GM18858 (cell line): ENCODE measurements around the gene REN.

Experiments
- ATAC-seq: cut with Tn5 transposase; IDR thresholded peaks from one replicate; pipeline ENCODE4 v1.9.1; 2021; ENCODE audit not compliant: unreplicated experiment

The REN gene

DNA sequence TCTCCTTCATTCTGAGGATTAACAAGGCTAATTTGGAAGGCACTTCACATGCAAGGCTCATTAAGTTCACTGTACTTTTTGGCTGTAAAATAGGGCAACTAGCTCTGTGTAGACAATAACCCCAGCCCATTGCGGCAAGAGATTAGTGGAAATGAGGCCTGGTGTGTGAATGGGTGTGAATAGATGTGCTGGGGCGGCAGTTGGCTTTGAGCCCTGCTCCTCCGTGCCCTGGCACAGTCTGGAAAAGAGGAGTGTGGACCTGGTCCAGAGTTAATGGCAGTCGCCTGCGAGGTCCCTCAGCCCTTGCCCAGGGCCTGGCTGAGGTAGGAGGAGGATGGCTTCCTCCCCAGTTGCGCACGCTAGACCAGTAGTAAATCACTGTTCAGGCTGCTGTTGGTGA, 25.3 kb upstream of the REN start:
- ATAC-seq, result no peak

DNA sequence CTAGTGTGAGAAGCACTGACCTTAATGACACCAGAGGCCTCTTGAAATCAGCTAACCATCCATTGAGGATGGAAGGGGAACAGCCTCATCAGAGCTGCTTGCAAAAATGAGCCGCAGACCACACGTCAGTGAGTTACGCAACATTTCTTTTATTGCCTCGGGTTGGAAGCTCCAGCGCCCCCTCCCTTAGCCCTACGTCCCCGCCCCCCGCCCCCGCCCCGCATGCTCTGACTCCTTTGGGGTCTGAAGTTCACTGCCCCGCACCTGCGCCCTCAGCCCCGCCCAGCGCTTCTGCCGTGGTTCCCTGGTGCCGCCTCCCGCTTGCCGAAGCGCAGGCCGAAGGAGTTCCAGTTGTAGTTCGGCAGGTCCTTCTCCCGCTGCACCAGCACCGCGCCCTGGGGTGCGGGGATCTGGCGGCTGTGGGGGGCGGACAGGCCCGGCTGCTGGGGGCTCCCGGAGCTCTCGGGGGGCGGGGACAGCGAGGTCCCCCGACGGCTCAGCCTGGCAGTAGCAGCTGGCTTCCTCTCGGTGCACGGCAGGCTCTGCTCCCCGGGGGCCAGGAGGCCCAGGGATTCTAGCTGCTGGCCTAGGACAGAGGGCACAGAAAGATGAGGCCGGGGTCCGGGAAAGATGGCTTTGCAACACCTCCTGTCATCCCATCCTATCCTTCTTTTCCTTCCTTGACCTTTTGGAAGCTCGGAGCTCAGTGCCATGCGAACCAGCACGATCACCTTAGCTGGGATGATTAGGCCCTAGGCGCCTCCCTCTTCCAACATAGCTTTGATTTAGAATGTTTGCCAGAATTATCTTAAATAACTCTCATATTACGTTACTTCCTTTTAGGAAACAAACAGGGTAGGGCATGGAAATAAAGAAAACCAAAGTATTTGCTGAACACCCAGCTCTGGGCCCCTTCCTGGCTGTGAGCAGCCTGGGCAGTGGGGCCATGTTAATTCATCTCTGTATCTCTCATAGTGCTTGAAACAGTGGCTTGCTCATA, 24.4 kb upstream of the REN start:
- no peak for ATAC-seq

DNA sequence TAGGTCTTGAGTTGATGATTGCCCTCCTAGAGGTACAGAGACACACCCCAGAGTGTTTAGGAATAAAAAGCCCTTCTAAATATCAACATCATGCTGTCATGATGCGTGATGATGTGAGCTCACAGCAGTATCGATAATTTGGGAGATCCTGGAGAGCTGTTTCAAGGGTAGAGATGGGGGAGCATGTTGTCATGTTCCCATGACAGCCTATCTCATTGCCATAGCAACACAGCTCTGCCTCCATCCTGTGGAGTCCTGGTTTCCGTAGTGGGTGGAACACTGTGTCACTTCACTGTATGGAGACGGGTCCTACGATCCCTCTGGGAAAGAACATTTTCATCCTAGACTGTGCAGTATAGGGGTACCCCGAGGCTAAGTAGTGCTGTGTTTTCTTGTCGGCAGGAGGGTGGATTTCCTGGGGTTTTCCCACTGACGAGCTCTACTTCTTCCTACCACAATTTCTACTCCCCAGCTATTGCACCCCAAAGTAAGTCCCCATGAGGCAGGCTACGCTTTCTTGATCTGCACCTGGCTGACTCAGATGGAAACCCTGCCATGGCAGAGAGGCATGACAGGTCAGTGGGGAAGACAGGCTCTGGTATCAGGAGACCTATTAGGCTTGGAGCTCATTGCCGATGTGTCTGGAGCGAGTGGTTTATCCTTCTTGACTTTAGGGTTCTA, 23.0 kb upstream of the REN start:
- no peak for ATAC-seq

DNA sequence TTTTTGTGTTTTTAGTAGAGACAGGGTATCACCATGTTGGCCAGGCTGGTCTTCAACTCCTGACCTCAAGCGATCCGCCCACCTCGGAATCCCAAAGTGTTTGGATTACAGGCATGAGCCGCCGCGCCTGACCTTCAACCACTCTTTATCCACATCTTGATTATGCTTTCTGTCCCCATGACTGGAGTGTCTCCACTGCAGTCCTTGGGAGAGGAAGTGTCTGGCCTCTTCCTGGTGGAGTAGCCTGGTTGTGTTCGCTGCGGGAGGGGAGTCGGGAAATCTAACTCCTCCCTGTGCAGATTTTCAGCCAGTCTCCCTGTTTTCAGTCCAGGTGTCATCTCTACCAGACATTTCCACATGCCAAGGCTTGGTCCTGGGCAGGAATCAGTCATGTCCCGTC, 20.5 kb upstream of the REN start:
- no peak for ATAC-seq

DNA sequence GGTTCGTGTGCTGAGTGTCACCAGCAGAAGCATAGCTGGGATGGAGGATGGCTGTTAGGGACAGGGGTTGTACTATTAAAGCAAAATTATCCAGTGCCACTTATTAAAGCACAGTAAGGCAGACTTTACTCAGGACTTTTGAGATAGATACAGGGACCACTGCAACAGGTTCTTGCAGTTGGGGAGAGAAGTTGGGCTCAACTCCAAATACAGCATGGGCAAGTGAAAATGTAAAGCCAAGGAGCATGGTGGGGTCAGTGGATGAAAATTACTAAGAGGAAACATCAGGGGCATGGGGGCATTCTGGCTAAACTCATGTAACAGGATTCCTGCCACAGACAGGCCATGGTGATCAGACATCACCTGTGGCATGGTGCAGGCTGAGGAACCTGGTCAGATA, 15.0 kb upstream of the REN start:
- no peak for ATAC-seq

DNA sequence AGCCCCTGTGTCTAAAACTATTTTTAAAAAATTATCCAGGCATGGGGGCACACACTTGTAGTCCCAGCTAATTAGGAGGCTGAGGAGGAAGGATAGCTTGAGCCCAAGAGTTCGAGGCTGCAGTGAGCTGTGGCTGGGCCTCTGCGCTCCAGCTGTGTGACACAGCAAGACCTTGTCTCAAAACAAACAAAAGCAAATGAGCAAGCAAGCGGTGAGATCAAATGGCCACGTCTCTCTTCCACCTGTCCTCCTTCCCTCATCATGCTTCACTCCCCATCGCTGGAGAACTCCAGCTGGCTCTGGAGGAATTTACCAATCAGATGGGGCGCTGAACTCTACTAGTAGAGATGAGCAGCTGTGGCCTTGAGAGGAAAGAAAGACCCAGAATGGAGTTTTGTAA, 14.0 kb upstream of the REN start:
- no peak for ATAC-seq

DNA sequence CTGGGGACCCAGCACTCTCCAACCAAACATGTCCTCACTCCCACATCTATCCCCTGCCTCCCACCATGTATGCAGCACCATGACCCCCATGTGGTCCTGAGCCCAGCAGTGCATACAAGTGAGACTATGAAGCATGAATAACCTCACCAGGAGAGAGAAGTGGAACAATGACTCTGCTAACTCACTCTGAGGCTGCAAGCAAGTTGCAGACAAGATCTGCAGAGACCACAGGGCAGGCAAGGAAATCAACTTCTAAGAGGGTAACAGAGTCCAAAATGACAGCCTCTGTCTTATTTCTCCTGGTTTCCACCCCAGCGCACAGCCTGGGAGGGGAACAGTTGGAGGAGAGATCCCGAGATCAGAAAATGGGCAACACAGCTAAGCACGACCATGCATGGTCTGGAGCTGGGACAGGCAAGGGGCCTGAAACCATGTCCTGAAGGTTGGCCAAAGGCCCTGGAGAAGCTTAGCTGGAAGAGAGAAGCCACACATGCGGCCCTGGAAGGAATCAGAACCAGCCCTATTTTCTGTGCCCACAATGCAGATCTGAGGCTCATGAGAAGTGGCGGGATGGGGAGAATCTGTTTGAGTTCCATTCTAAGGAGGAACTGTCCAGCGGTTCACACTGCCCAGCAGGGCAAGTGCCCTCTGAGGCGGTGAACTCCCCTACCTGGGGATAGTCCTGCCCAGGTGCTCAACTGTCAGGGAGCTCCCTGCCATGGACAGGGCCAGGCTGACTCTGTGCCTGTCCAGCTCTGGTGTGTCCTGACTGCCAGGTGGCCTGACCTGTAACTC, 12.5 kb upstream of the REN start:
- ATAC-seq, result no peak

DNA sequence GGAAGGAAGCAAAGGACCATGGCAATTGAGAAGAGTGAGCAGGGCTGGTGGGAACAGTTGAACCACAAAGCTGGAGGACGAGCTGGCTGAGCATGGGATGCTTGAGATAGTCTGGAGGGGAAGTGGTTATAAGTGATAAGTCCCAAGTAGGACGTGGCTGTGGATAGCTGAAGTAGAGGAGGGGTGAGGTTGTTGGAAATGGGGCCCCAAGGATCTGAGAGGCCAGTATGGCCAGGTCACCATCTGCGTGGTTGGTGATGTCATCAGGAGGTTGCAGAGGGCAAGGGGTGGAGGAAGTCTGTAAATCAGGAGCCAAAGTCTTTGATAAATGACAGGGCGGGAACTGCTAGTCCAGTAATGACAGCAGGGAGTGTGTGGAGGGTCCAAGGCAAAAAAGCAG, 11.0 kb upstream of the REN start:
- ATAC-seq, result no peak

DNA sequence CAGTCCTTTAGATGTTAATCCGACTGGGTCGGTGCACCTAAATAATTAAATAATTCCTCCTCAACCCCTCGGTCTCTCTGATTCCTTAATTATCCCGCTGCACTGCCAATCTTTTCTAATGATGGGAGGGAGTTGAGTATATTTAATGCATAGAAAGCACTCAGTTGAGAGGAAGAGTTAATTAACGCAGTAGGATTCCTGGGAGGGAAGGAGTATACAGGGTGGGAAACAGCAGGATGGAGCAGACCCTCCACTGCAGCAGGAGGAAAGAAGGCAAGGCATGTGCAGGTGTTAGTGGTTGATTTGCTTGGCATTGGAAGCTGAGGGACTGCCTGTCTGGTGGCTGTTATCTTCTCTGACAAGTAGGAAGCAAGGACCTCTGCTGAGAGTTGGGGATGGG, 9.9 kb upstream of the REN start:
- ATAC-seq, result no peak

DNA sequence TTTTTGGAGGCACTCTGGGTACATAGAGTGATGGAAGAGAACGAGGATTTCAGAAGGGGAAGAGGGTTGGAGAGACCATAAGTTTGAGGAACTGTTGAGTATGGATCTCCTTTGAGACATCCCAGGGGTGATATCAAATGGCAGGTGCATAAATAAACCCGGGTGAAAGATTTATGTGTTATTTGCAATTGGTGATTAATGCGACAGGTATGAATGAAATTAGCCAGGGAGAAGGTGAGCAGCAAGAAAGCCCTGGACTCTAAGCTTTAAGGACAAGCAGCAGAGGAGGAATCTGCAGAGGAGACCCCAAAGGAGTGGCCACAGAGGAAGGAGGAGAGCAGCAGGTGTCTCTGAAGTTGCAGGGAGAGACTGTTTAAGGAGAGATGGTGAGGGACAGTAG, 8.8 kb upstream of the REN start:
- ATAC-seq, result no peak

DNA sequence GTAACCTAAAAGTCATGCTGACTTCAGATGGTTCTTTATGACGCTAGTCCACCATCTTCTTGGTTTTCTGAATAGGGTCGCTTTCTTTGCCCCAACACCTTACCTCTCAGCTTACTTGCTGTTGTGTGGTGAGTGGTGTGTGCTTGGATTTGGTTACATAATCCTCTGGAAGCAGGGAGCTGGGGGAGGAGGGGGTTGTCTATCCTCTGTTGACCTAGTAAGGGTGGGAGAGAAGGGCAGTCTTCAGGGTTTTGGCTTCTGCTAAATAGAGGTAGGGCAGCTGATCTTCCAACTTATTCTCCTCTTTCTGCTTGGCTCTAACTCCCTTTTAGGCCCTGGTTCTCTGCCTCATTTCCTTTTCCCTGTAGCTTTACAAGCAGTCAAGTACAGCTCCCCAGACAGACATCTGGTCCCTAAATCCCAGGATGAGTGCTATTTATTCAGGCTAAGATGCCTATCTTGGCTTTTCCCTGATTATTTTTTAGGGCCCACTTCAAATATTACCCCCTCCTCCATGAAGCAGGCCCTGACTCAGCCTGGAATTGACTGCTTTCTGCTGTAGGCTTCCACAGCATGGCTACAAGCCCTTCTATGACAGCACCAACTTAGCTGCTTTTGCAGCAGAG, 6.4 kb upstream of the REN start:
- no peak for ATAC-seq

DNA sequence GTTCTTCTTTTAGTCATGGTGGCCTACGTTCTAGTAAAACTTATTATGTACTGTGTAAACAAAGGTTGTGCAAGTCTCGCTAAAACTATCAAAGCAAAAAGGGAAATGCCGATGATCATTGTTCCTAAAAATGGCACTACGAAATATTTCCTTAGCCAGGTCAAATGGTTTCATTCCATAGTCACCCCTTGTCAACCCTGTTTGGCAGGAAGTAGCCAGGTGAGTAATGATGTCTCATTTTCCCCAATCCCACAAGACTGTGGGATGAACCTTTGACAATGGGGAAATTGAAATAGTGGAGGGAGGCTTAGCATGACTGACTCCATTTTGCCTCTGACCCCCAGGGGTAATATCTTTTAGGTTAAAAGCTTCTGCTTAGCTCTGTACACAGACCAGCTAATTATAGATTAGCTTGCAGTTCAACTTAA, 5.6 kb upstream of the REN start:
- no peak for ATAC-seq

DNA sequence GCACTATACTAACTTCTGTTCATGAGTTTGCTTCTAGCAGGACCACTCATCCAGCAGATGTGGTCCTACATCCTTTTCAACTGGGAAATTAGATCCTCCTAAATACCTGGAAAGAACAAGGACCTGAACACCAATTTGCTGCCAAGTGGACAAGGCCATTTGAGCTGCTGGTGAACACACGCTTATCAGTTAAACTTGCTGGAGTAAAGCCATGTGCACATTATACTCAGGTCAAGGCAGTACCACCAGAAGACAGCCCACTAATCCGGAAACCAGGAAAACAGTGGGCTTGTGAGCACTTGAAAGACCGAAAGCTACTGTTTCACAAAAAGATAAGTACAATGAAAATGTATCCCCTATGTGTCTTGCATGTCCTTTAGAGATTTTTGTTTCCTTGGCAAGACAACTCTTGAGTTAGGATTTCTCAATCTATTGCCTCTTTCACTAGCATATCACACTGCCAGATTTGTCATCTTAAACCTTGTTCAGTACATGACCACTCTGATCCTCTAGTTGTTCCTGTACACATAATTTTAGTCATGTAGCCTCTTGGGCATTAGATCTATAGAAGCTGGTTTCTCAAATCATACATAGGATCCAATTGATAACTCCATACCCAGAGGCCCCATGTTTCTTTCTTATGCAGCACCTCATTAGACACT, 4.5 kb upstream of the REN start:
- no peak for ATAC-seq

DNA sequence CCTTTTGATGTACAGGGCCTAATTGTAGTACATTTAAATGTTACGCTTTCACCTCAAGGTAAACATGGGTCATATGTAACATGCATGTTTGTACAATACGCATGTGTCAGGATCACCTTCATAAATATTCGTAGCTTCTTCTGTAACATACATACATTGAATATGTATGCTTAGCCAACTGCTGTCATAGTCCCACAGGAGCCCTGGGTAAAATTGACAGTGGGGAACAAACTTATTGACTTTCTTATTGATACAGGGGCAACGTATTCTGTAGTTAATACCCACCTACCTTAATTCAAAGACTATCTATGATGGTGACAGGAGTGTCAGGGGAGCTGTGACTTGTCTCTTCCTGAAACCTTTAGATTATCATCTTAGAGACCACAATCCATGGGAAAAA, 3.7 kb upstream of the REN start:
- ATAC-seq, result no peak

DNA sequence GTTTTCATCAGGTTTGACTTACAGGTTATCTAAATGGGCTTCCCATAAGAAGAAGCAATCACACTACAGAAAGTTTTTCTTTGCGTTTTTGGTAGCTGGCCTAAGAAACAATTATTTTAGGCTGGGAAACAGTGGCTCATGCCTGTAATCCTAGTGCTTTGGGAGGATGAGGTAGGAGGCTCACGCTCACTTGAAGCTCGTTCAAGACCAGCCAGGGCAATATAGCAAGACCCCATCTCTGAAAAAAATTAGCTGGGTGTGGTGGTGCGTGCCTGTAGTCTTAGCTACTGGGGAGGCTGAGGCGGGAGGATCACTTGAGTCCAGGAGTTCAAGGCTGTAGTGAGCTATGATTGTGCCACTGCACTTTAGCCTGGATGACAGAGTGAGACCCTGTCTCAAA, 1.6 kb upstream of the REN start:
- no peak for ATAC-seq

DNA sequence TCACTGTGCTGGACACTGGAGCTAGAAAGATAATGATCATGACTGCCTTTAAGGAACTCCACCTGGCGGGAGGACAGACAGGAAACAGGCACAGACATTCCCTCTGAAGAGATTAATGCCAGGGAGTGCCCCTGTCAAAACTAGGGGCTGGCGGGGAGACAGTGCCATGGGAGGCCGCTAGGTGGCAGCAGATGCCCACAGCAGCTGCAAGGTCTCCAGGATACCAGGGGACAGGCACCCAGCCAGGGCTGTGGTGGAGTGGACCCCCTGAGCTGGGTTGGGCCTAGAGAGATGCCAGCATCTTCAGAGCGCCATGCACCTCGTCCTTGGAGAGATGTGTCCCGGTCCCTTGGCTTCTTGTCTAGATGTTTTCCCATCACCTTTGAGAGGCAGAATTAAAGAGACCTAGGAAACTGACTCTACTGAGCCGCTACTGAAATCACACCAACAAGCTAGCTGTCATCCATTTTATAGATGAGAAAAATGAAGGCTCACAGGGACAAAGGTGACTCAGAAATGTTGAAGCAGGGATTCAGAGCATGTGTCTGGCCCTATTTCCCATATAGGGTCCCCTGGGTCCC, 3.6 kb downstream of the REN start:
- ATAC-seq, result no peak

DNA sequence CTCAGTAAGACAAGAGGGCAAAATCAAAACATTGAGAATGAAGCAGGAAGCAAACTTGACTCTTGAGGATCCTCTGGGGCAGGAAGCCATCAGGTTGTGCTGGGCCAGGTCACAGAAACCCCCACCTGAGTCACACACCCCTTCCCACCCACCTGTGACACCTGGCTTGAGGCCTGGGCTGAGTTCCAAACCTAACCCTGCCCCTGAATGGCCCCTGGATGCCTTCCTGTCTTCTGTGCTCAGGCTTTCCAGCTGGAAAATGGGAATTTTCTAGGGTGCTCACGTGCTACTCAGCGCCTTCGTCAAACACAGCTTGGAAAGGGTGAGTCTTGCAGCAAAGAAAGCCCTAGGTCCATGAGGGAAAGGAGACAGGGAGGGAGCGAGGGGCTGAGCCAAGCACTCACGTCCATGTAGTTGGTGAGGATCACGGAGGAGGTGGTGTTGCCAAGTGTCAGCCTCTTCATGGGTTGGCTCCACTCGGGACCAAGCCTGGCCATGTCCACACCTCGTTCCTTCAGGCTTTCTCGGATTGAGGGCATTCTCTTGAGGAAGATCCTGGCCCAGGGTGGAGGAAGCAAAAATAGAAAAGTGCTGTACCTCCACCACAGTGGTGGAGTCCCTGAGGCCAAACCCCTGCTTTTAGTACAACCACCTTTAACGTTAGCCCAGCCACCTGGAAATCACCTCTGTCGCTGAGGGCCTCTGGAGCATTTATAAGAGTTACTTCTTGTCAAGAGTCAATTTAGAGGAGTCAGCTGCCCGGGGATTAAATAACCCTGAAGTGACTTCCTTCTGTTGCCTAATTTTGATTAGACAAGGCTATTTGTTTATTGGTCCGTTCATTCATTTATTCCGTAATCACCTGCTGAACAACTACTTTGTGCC, 4.3 kb downstream of the REN start:
- no peak for ATAC-seq

DNA sequence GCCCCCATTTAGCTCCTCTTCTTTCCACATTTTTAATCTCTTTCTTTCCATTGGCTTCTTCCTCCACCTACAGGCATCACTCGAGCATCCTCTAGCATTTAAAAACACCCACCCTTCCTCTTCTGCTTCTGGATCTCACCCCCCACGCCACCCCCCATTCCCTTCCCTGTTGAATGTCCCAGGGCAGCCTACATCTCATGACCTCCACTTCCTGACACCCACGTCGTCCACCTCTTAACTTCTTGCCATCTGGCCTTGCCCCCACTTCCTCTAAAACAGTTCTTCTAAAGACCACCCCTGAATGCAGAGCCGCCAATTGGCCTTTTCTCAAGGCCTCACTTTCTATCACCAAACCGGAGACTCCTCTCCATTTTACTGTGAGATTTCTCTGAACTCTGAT, 8.2 kb downstream of the REN start:
- no peak for ATAC-seq

DNA sequence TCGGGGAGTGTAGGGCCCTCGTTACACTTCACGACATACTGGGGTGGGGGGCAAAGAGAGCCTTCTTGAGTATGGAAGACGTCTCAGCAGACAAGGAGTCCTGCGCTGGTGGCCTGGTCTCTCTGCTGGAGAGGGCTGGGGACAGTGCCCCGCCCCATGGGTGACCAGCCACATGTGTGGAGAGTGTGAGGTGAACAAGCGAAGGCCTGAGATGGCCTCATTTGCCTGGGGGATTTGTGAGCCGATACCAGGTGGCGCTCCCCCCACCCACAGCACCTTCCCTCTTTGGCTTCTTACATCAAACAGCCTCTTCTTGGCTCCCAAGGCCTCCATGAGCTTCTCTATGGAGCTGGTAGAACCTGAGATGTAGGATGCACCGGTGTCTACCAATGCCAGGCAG, 10.3 kb downstream of the REN start:
- no peak for ATAC-seq
